DOHH2 (cell line): ENCODE measurements around the gene MYO1D.

Experiments
- CTCF ChIP-seq: fragments of 200-600 bp; sonication (generic); IDR thresholded peaks from one replicate; pipeline ENCODE4 v1.5.1; 2014; ENCODE audit warnings: antibody characterized with exemption, mild to moderate bottlenecking, low read depth, low read length; ENCODE audit not compliant: poor library complexity, severe bottlenecking
- EZH2phosphoT487 ChIP-seq: fragments of 200-600 bp; sonication (generic); IDR thresholded peaks from 2 replicates; pipeline ENCODE4 v1.6.1; 2017; ENCODE audit warnings: borderline replicate concordance, mild to moderate bottlenecking, antibody characterized with exemption, low read length, moderate library complexity, mixed read lengths

GRCh38 chr17:32484628-32485027 lies 392.3 kb downstream of the MYO1D start:
- no peak for TF ChIP-seq CTCF
- no peak for TF ChIP-seq EZH2phosphoT487
